ENCODE results near the gene TRIM17. TPM values are rescaled to one million over a fixed set of nuclear protein-coding genes. Genes with fewer than 3 reads are reported as not detected.

Gene TRIM17
- total RNA-seq, 4 donors from 2014 or later, result not detected

- intact Hi-C loops (cut with DNase I; ENCODE audit: low total_unique reads), result no loop called here
- H3K27me3 ChIP-seq, result peaks cover 16% of the 10 kb centered on the region
- in situ Hi-C loops (cut with MboI; ENCODE audit: low pct_ligation_motif_present in 1 of 4, low pct_unique_long_range_greater_than_20kb in 1 of 4, low sequenced_read_pairs in 3 of 4), result no loop called here
- peak overlapping the region in 1 of 4 donors; percentile 50 for H3K4me3 ChIP-seq
- 78% methylated on average over 5 of the region's 5 CpGs; no CpG with 5 or more reads in 1 of the 2 donors for WGBS, 2 donors (ENCODE audit: low coverage in 1 of 2)
- H3K4me1 ChIP-seq, result peaks cover 5 to 23% (median 16%) of the 10 kb centered on the region in 4 donors
- no peaks in the 10 kb centered on the region for H3K9me3 ChIP-seq
- DNase-seq, result no peak
- H3K36me3 ChIP-seq, result no peaks in the 10 kb centered on the region
- peak overlapping the region in 1 of 4 donors; percentile 48 for H3K27ac ChIP-seq
- TF ChIP-seq EP300 (IDR thresholded peaks at IDR 0.05; ENCODE audit: low read depth), result no peak
- TF ChIP-seq, protein P1, sequence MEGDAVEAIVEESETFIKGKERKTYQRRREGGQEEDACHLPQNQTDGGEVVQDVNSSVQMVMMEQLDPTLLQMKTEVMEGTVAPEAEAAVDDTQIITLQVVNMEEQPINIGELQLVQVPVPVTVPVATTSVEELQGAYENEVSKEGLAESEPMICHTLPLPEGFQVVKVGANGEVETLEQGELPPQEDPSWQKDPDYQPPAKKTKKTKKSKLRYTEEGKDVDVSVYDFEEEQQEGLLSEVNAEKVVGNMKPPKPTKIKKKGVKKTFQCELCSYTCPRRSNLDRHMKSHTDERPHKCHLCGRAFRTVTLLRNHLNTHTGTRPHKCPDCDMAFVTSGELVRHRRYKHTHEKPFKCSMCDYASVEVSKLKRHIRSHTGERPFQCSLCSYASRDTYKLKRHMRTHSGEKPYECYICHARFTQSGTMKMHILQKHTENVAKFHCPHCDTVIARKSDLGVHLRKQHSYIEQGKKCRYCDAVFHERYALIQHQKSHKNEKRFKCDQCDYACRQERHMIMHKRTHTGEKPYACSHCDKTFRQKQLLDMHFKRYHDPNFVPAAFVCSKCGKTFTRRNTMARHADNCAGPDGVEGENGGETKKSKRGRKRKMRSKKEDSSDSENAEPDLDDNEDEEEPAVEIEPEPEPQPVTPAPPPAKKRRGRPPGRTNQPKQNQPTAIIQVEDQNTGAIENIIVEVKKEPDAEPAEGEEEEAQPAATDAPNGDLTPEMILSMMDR (IDR thresholded peaks at IDR 0.05), result no peak
- no peak for TF ChIP-seq POLR2AphosphoS5 (IDR thresholded peaks at IDR 0.05)
- TF ChIP-seq POLR2A (IDR thresholded peaks at IDR 0.05), result no peak
Measured at GRCh38 chr1:228377664-228378089, 39.0 kb downstream of the TRIM17 start.

GRCh38 chr1:228376651-228377631, 39.7 kb downstream of the TRIM17 start:
- in situ Hi-C loops (cut with MboI; ENCODE audit: low pct_ligation_motif_present in 1 of 4, low pct_unique_long_range_greater_than_20kb in 1 of 4, low sequenced_read_pairs in 3 of 4) (no loop called here), intact Hi-C loops (cut with DNase I; ENCODE audit: low total_unique reads) (no loop called here)
- Histone ChIP-seq H3K27ac (no peak overlapping the region), H3K4me1 (peaks cover 5 to 23% (median 22%) of the 10 kb centered on the region in 4 donors), H3K4me3 (no peak overlapping the region), H3K36me3 (no peaks in the 10 kb centered on the region), H3K9me3 (no peaks in the 10 kb centered on the region), H3K27me3 (peaks cover 18% of the 10 kb centered on the region)
- DNase-seq, result no peak
- TF ChIP-seq POLR2A (IDR thresholded peaks at IDR 0.05), result no peak
- TF ChIP-seq, protein P1 (IDR thresholded peaks at IDR 0.05), result no peak
- no peak for TF ChIP-seq POLR2AphosphoS5 (IDR thresholded peaks at IDR 0.05)
- TF ChIP-seq EP300 (IDR thresholded peaks at IDR 0.05; ENCODE audit: low read depth), result no peak
- 94% methylated on average over 29 of the region's 31 CpGs; no CpG with 5 or more reads in 1 of the 2 donors for WGBS, 2 donors (ENCODE audit: low coverage in 1 of 2)

GRCh38 chr1:228376262-228376628, 40.4 kb downstream of the TRIM17 start:
- H3K36me3 ChIP-seq, result no peaks in the 10 kb centered on the region
- 81% methylated on average over 3 of the region's 3 CpGs; no CpG with 5 or more reads in 1 of the 2 donors for WGBS, 2 donors (ENCODE audit: low coverage in 1 of 2)
- H3K4me1 ChIP-seq, result peaks cover 5 to 26% (median 21%) of the 10 kb centered on the region in 4 donors
- in situ Hi-C loops (cut with MboI; ENCODE audit: low pct_ligation_motif_present in 1 of 4, low pct_unique_long_range_greater_than_20kb in 1 of 4, low sequenced_read_pairs in 3 of 4), result no loop called here
- H3K9me3 ChIP-seq, result no peaks in the 10 kb centered on the region
- intact Hi-C loops (cut with DNase I; ENCODE audit: low total_unique reads), result no loop called here
- no peak for DNase-seq
- TF ChIP-seq POLR2A (IDR thresholded peaks at IDR 0.05) (no peak), EP300 (IDR thresholded peaks at IDR 0.05; ENCODE audit: low read depth) (no peak), POLR2AphosphoS5 (IDR thresholded peaks at IDR 0.05) (no peak)
- TF ChIP-seq, protein P1 (IDR thresholded peaks at IDR 0.05), result no peak
- H3K27ac ChIP-seq, result no peak overlapping the region
- peaks cover 25% of the 10 kb centered on the region for H3K27me3 ChIP-seq
- H3K4me3 ChIP-seq, result no peak overlapping the region

DNA sequence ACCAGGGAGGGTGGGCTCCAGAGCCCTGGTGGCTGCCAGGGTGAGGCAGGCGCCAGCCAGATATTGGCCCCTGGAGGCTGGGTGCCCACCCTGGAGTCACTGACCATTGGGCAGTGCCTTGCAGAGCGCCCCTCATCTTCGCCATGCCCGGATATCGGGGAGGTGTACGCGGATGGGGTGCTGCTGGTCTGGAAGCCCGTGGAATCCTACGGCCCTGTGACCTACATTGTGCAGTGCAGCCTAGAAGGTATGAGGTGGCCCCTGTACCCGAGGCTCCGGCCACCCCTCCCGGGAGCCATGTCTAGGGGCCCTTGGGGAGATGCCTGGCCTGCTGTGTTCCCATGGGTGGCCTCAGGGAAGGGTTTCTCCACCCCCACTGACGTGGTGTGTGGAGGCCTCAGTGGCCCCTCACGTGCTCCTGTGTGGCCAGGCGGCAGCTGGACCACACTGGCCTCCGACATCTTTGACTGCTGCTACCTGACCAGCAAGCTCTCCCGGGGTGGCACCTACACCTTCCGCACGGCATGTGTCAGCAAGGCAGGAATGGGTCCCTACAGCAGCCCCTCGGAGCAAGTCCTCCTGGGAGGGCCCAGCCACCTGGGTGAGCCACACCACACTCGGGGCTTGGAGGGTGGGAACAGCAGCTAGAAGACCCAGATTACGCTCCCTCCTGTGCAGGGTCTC, 40.9 kb downstream of the TRIM17 start:
- Histone ChIP-seq H3K4me3 (no peak overlapping the region), H3K36me3 (no peaks in the 10 kb centered on the region), H3K4me1 (peaks cover 5 to 26% (median 20%) of the 10 kb centered on the region in 4 donors), H3K9me3 (no peaks in the 10 kb centered on the region), H3K27me3 (peaks cover 30% of the 10 kb centered on the region), H3K27ac (peak overlapping the region in 3 of 4 donors; percentile 43 to 66 (median 53))
- no peak for DNase-seq
- intact Hi-C loops (cut with DNase I; ENCODE audit: low total_unique reads) (no loop called here), in situ Hi-C loops (cut with MboI; ENCODE audit: low pct_ligation_motif_present in 1 of 4, low pct_unique_long_range_greater_than_20kb in 1 of 4, low sequenced_read_pairs in 3 of 4) (no loop called here)
- WGBS, 2 donors (ENCODE audit: low coverage in 1 of 2), result 93% methylated on average over 22 of the region's 22 CpGs; no CpG with 5 or more reads in 1 of the 2 donors
- TF ChIP-seq, protein P1 (IDR thresholded peaks at IDR 0.05), result no peak
- no peak for TF ChIP-seq POLR2A (IDR thresholded peaks at IDR 0.05)
- no peak for TF ChIP-seq POLR2AphosphoS5 (IDR thresholded peaks at IDR 0.05)
- no peak for TF ChIP-seq EP300 (IDR thresholded peaks at IDR 0.05; ENCODE audit: low read depth)
